ENCODE measurements around the gene FARSA.
"Not testable (repeated sequence)": the region's sequence is repeated elsewhere in the genome, so short reads cannot be mapped to it uniquely, and the experiment has no call there.

The FARSA gene

GRCh38 chr19:12915860-12916259 lies 17.7 kb downstream of the FARSA start:
- not testable (repeated sequence) for H3K27me3 Mint-ChIP-seq; H3K4me3 Mint-ChIP-seq; DNase-seq (ENCODE audit: low spot score in 2 of 2); H3K27ac Mint-ChIP-seq (ENCODE audit: low read depth); ATAC-seq (replicated peaks; ENCODE audit: extremely low read depth, poor library complexity, severe bottlenecking); H3K9me3 Mint-ChIP-seq
- Mint-ChIP-seq H3K36me3 (ENCODE audit: insufficient read depth) (peaks cover 16% of the 10 kb centered on the region), H3K4me1 (peaks cover 26% of the 10 kb centered on the region)

- Mint-ChIP-seq H3K4me1 (peaks cover 17% of the 10 kb centered on the region), H3K4me3 (peak overlapping the region; percentile 63), H3K36me3 (ENCODE audit: insufficient read depth) (peaks cover 8% of the 10 kb centered on the region), H3K27ac (ENCODE audit: low read depth) (peak overlapping the region; percentile 80), H3K27me3 (no peaks in the 10 kb centered on the region), H3K9me3 (no peaks in the 10 kb centered on the region)
- peak; percentile 86 for ATAC-seq (replicated peaks; ENCODE audit: extremely low read depth, poor library complexity, severe bottlenecking)
- DNase-seq (ENCODE audit: low spot score in 2 of 2) = peak in 1 of 2 donors; percentile 28
Observed at GRCh38 chr19:12913851-12914690, 19.4 kb downstream of the FARSA start.

GRCh38 chr19:12913011-12913561 lies 20.4 kb downstream of the FARSA start:
- peaks cover 1% of the 10 kb centered on the region for H3K36me3 Mint-ChIP-seq (ENCODE audit: insufficient read depth)
- no peak for DNase-seq (ENCODE audit: low spot score in 2 of 2)
- H3K9me3 Mint-ChIP-seq = no peaks in the 10 kb centered on the region
- H3K4me1 Mint-ChIP-seq = peaks cover 10% of the 10 kb centered on the region
- no peaks in the 10 kb centered on the region for H3K27me3 Mint-ChIP-seq
- no peak for ATAC-seq (replicated peaks; ENCODE audit: extremely low read depth, poor library complexity, severe bottlenecking)
- no peak overlapping the region for H3K27ac Mint-ChIP-seq (ENCODE audit: low read depth)
- H3K4me3 Mint-ChIP-seq = no peak overlapping the region

- DNase-seq (ENCODE audit: low spot score in 2 of 2) (no peak), ATAC-seq (replicated peaks; ENCODE audit: extremely low read depth, poor library complexity, severe bottlenecking) (no peak)
- Mint-ChIP-seq H3K27ac (ENCODE audit: low read depth) (no peak overlapping the region), H3K27me3 (no peaks in the 10 kb centered on the region), H3K9me3 (no peaks in the 10 kb centered on the region), H3K4me1 (peaks cover 10% of the 10 kb centered on the region), H3K36me3 (ENCODE audit: insufficient read depth) (peaks cover 1% of the 10 kb centered on the region), H3K4me3 (no peak overlapping the region)
Observed at GRCh38 chr19:12912571-12912970, 20.9 kb downstream of the FARSA start.

- Mint-ChIP-seq H3K27me3 (no peaks in the 10 kb centered on the region), H3K27ac (ENCODE audit: low read depth) (no peak overlapping the region), H3K9me3 (no peaks in the 10 kb centered on the region), H3K4me3 (no peak overlapping the region), H3K4me1 (no peaks in the 10 kb centered on the region), H3K36me3 (ENCODE audit: insufficient read depth) (peaks cover 2% of the 10 kb centered on the region)
- ATAC-seq (replicated peaks; ENCODE audit: extremely low read depth, poor library complexity, severe bottlenecking) (no peak), DNase-seq (ENCODE audit: low spot score in 2 of 2) (no peak)
Observed at GRCh38 chr19:12907166-12907565, 26.3 kb downstream of the FARSA start.

GRCh38 chr19:12899891-12900518 lies 33.5 kb downstream of the FARSA start:
- DNase-seq (ENCODE audit: low spot score in 2 of 2) = no peak
- Mint-ChIP-seq H3K9me3 (no peaks in the 10 kb centered on the region), H3K4me1 (no peaks in the 10 kb centered on the region), H3K27me3 (no peaks in the 10 kb centered on the region), H3K27ac (ENCODE audit: low read depth) (peak overlapping the region; percentile 51), H3K36me3 (ENCODE audit: insufficient read depth) (peaks cover 16% of the 10 kb centered on the region), H3K4me3 (no peak overlapping the region)
- ATAC-seq (replicated peaks; ENCODE audit: extremely low read depth, poor library complexity, severe bottlenecking) = peak; percentile 83

- Mint-ChIP-seq H3K36me3 (ENCODE audit: insufficient read depth) (peaks cover 19% of the 10 kb centered on the region), H3K27me3 (no peaks in the 10 kb centered on the region), H3K27ac (ENCODE audit: low read depth) (no peak overlapping the region), H3K9me3 (no peaks in the 10 kb centered on the region), H3K4me1 (peaks cover 22% of the 10 kb centered on the region), H3K4me3 (no peak overlapping the region)
- DNase-seq (ENCODE audit: low spot score in 2 of 2) (no peak), ATAC-seq (replicated peaks; ENCODE audit: extremely low read depth, poor library complexity, severe bottlenecking) (no peak)
Observed at GRCh38 chr19:12896460-12896859, 37.1 kb downstream of the FARSA start.

- H3K36me3 Mint-ChIP-seq (ENCODE audit: insufficient read depth) = peaks cover 22% of the 10 kb centered on the region
- no peaks in the 10 kb centered on the region for H3K9me3 Mint-ChIP-seq
- H3K27me3 Mint-ChIP-seq = no peaks in the 10 kb centered on the region
- ATAC-seq (replicated peaks; ENCODE audit: extremely low read depth, poor library complexity, severe bottlenecking) = no peak
- peak overlapping the region; percentile 35 for H3K4me3 Mint-ChIP-seq
- peaks cover 35% of the 10 kb centered on the region for H3K4me1 Mint-ChIP-seq
- no peak for DNase-seq (ENCODE audit: low spot score in 2 of 2)
- no peak overlapping the region for H3K27ac Mint-ChIP-seq (ENCODE audit: low read depth)
Observed at GRCh38 chr19:12893582-12893981, 39.9 kb downstream of the FARSA start.

- H3K4me1 Mint-ChIP-seq = peaks cover 36% of the 10 kb centered on the region
- peaks cover 16% of the 10 kb centered on the region for H3K36me3 Mint-ChIP-seq (ENCODE audit: insufficient read depth)
- no peaks in the 10 kb centered on the region for H3K27me3 Mint-ChIP-seq
- no peaks in the 10 kb centered on the region for H3K9me3 Mint-ChIP-seq
- no peak for DNase-seq (ENCODE audit: low spot score in 2 of 2)
- no peak for ATAC-seq (replicated peaks; ENCODE audit: extremely low read depth, poor library complexity, severe bottlenecking)
- peak overlapping the region; percentile 99 for H3K4me3 Mint-ChIP-seq
- peak overlapping the region; percentile 95 for H3K27ac Mint-ChIP-seq (ENCODE audit: low read depth)
Observed at GRCh38 chr19:12891553-12892021, 41.9 kb downstream of the FARSA start.

GRCh38 chr19:12890787-12891552 lies 42.5 kb downstream of the FARSA start, which contains the start of gene GCDH:
Gene GCDH, plus strand, starts transcription at chr19:12891160. Its CDS starts 145 bp downstream, at chr19:12891305.
- DNase-seq (ENCODE audit: low spot score in 2 of 2) = peak; percentile 87 to 96
- H3K36me3 Mint-ChIP-seq (ENCODE audit: insufficient read depth) = peaks cover 15% of the 10 kb centered on the region
- ATAC-seq (replicated peaks; ENCODE audit: extremely low read depth, poor library complexity, severe bottlenecking) = peak; percentile 95
- H3K4me1 Mint-ChIP-seq = peaks cover 39% of the 10 kb centered on the region
- no peaks in the 10 kb centered on the region for H3K27me3 Mint-ChIP-seq
- H3K4me3 Mint-ChIP-seq = peak within 1 kb of the TSS; percentile 99
- no peaks in the 10 kb centered on the region for H3K9me3 Mint-ChIP-seq
- H3K27ac Mint-ChIP-seq (ENCODE audit: low read depth) = peak within 1 kb of the TSS; percentile 95

GRCh38 chr19:12890299-12890786 lies 43.2 kb downstream of the FARSA start:
- peaks cover 40% of the 10 kb centered on the region for H3K4me1 Mint-ChIP-seq
- peak overlapping the region; percentile 95 for H3K27ac Mint-ChIP-seq (ENCODE audit: low read depth)
- H3K9me3 Mint-ChIP-seq; DNase-seq (ENCODE audit: low spot score in 2 of 2); H3K27me3 Mint-ChIP-seq; ATAC-seq (replicated peaks; ENCODE audit: extremely low read depth, poor library complexity, severe bottlenecking): not testable (repeated sequence)
- peaks cover 15% of the 10 kb centered on the region for H3K36me3 Mint-ChIP-seq (ENCODE audit: insufficient read depth)
- H3K4me3 Mint-ChIP-seq = peak overlapping the region; percentile 99

GRCh38 chr19:12888006-12888603 lies 45.4 kb downstream of the FARSA start:
- no peaks in the 10 kb centered on the region for H3K27me3 Mint-ChIP-seq

More at GRCh38 chr19:12888006-12888603, 45.4 kb downstream of the FARSA start:
- DNase-seq (ENCODE audit: low spot score in 2 of 2) (no peak), ATAC-seq (replicated peaks; ENCODE audit: extremely low read depth, poor library complexity, severe bottlenecking) (no peak)
- H3K27ac Mint-ChIP-seq (ENCODE audit: low read depth) = no peak overlapping the region
- H3K36me3 Mint-ChIP-seq (ENCODE audit: insufficient read depth) = peaks cover 17% of the 10 kb centered on the region
- H3K4me1 Mint-ChIP-seq = peaks cover 34% of the 10 kb centered on the region
- no peak overlapping the region for H3K4me3 Mint-ChIP-seq
- no peaks in the 10 kb centered on the region for H3K9me3 Mint-ChIP-seq

Measured in central memory CD8-positive, alpha-beta T cell (primary cell).